Activated CD8-positive, alpha-beta memory T cell treated with anti-CD3 and anti-CD28 coated beads, Interleukin-2, amount 10 ng/mL, durations not matched to agents 7 days and 5 days (primary cell): ENCODE results near the gene TMEM145. TPM values are rescaled to one million over a fixed set of nuclear protein-coding genes. Genes with fewer than 3 reads are reported as not detected.
A peak's percentile ranks its signal among the peaks of the same experiment; 100 is the strongest.

Source experiments
- ATAC-seq: fragments of 150-1000 bp; cut with Tn5 transposase; one replicate; pipeline ENCODE4 v1.10.0; 2021; ENCODE audit warnings: moderate library complexity
- CTCF ChIA-PET: fragments of 350-600 bp; sonication (Branson Sonifier 250); formaldehyde crosslinking; loops from one replicate; lab custom pipeline; 2021; ENCODE audit warnings: antibody characterized with exemption; lab: Charles Lee
- DNase-seq: peaks from one replicate; pipeline ENCODE4 v3.0.0-alpha.2; 2020
- H3K27ac Mint-ChIP-seq: one replicate; pipeline ENCODE4 v1.8.0; 2021; ENCODE audit warnings: mild to moderate bottlenecking, mixed read lengths
- H3K27me3 Mint-ChIP-seq: one replicate; pipeline ENCODE4 v1.8.0; 2021; ENCODE audit warnings: mixed read lengths
- H3K36me3 Mint-ChIP-seq: one replicate; pipeline ENCODE4 v1.8.0; 2021; ENCODE audit warnings: mild to moderate bottlenecking, mixed read lengths
- H3K4me1 Mint-ChIP-seq: one replicate; pipeline ENCODE4 v1.8.0; 2021; ENCODE audit warnings: mixed read lengths
- H3K4me3 Mint-ChIP-seq: one replicate; pipeline ENCODE4 v1.8.0; 2021; ENCODE audit warnings: mild to moderate bottlenecking, moderate library complexity, mixed read lengths
- H3K9me3 Mint-ChIP-seq: one replicate; pipeline ENCODE4 v1.8.0; 2022; ENCODE audit warnings: low read depth, mixed read lengths
- total RNA-seq, 2 experiments: library from RNA; stranded (reverse); gene quantifications; one replicate each; pipeline ENCODE4 v1.2.3, GENCODE V29; 2021

TMEM145 gene
- total RNA-seq, 2 experiments from 2014 or later: 0.15 to 1.1 TPM

GRCh38 chr19:42286349-42287016 lies 26.6 kb upstream of the TMEM145 start:
- no peak for DNase-seq

GRCh38 chr19:42287017-42287826 lies 25.9 kb upstream of the TMEM145 start:
- H3K4me1 Mint-ChIP-seq: peaks cover 17% of the 10 kb centered on the region
- no peaks in the 10 kb centered on the region for H3K27me3 Mint-ChIP-seq
- H3K36me3 Mint-ChIP-seq: peaks cover 9% of the 10 kb centered on the region
- ATAC-seq: no peak
- CTCF ChIA-PET: interaction anchor here (1.1 to 1.5 kb wide), 2 partner anchors 102 to 154 kb away, joined by 4 read pairs; no protein-coding TSS in a partner anchor
- H3K4me3 Mint-ChIP-seq: no peak overlapping the region
- no peak for DNase-seq
- H3K27ac Mint-ChIP-seq: peak overlapping the region; percentile 20
- H3K9me3 Mint-ChIP-seq: no peaks in the 10 kb centered on the region

More at GRCh38 chr19:42286349-42287016, 26.6 kb upstream of the TMEM145 start:
- CTCF ChIA-PET: interaction anchor here (1.5 kb wide), 1 partner anchor 154 kb away, joined by 4 read pairs; no protein-coding TSS in a partner anchor
- Mint-ChIP-seq H3K9me3 (no peaks in the 10 kb centered on the region), H3K27ac (peak overlapping the region; percentile 44), H3K4me3 (no peak overlapping the region), H3K36me3 (peaks cover 6% of the 10 kb centered on the region), H3K4me1 (peaks cover 17% of the 10 kb centered on the region), H3K27me3 (no peaks in the 10 kb centered on the region)
- no peak for ATAC-seq

GRCh38 chr19:42287827-42288107 lies 25.3 kb upstream of the TMEM145 start:
- H3K36me3 Mint-ChIP-seq: peaks cover 9% of the 10 kb centered on the region
- H3K4me1 Mint-ChIP-seq: peaks cover 17% of the 10 kb centered on the region
- H3K27ac Mint-ChIP-seq: no peak overlapping the region
- no peak overlapping the region for H3K4me3 Mint-ChIP-seq
- DNase-seq (no peak), ATAC-seq (no peak)
- H3K9me3 Mint-ChIP-seq: no peaks in the 10 kb centered on the region
- H3K27me3 Mint-ChIP-seq: no peaks in the 10 kb centered on the region
- CTCF ChIA-PET: interaction anchor here (1.1 to 1.5 kb wide), 2 partner anchors 103 to 155 kb away, joined by 4 read pairs; no protein-coding TSS in a partner anchor

- Mint-ChIP-seq H3K4me1 (peaks cover 17% of the 10 kb centered on the region), H3K9me3 (no peaks in the 10 kb centered on the region), H3K27me3 (no peaks in the 10 kb centered on the region), H3K27ac (no peak overlapping the region), H3K36me3 (peaks cover 12% of the 10 kb centered on the region), H3K4me3 (no peak overlapping the region)
- ATAC-seq (no peak), DNase-seq (no peak)
- CTCF ChIA-PET: no interaction called here
Measured at GRCh38 chr19:42288387-42288786, 24.7 kb upstream of the TMEM145 start.

GRCh38 chr19:42288881-42289555 lies 24.1 kb upstream of the TMEM145 start:
- Mint-ChIP-seq H3K4me3 (no peak overlapping the region), H3K4me1 (peaks cover 17% of the 10 kb centered on the region), H3K27ac (no peak overlapping the region), H3K36me3 (peaks cover 16% of the 10 kb centered on the region), H3K27me3 (no peaks in the 10 kb centered on the region), H3K9me3 (no peaks in the 10 kb centered on the region)
- CTCF ChIA-PET: interaction anchor here (1.2 to 1.3 kb wide), 2 partner anchors 10 to 39 kb away, joined by 3 read pairs; no protein-coding TSS in a partner anchor
- DNase-seq (no peak), ATAC-seq (no peak)

GRCh38 chr19:42289556-42290041 lies 23.5 kb upstream of the TMEM145 start:
- DNase-seq (no peak), ATAC-seq (no peak)
- CTCF ChIA-PET: interaction anchor here (1.2 to 1.3 kb wide), 2 partner anchors 10 to 39 kb away, joined by 3 read pairs; no protein-coding TSS in a partner anchor
- H3K9me3 Mint-ChIP-seq: no peaks in the 10 kb centered on the region
- H3K36me3 Mint-ChIP-seq: peaks cover 16% of the 10 kb centered on the region
- no peak overlapping the region for H3K4me3 Mint-ChIP-seq
- H3K4me1 Mint-ChIP-seq: peaks cover 17% of the 10 kb centered on the region
- no peaks in the 10 kb centered on the region for H3K27me3 Mint-ChIP-seq
- no peak overlapping the region for H3K27ac Mint-ChIP-seq

GRCh38 chr19:42290136-42290522 lies 23.0 kb upstream of the TMEM145 start:
- no peaks in the 10 kb centered on the region for H3K9me3 Mint-ChIP-seq
- no peak for ATAC-seq
- H3K27me3 Mint-ChIP-seq: no peaks in the 10 kb centered on the region
- CTCF ChIA-PET: interaction anchor here (1.3 kb wide), 1 partner anchor 11 kb away, joined by 3 read pairs; no protein-coding TSS in a partner anchor
- peaks cover 12% of the 10 kb centered on the region for H3K4me1 Mint-ChIP-seq
- H3K36me3 Mint-ChIP-seq: peaks cover 16% of the 10 kb centered on the region
- DNase-seq: no peak
- no peak overlapping the region for H3K27ac Mint-ChIP-seq
- no peak overlapping the region for H3K4me3 Mint-ChIP-seq

- peak; percentile 70 for DNase-seq
- Mint-ChIP-seq H3K27ac (no peak overlapping the region), H3K36me3 (peaks cover 16% of the 10 kb centered on the region), H3K9me3 (no peaks in the 10 kb centered on the region), H3K4me1 (peaks cover 6% of the 10 kb centered on the region), H3K4me3 (no peak overlapping the region), H3K27me3 (no peaks in the 10 kb centered on the region)
- ATAC-seq: peak; percentile 72
- CTCF ChIA-PET: no interaction called here
Measured at GRCh38 chr19:42290523-42291434, 22.3 kb upstream of the TMEM145 start.

- peaks cover 16% of the 10 kb centered on the region for H3K36me3 Mint-ChIP-seq
- H3K4me1 Mint-ChIP-seq: peaks cover 2% of the 10 kb centered on the region
- H3K9me3 Mint-ChIP-seq: no peaks in the 10 kb centered on the region
- H3K4me3 Mint-ChIP-seq: no peak overlapping the region
- no peak for ATAC-seq
- no peak overlapping the region for H3K27ac Mint-ChIP-seq
- no peak for DNase-seq
- CTCF ChIA-PET: interaction anchor here (0.6 kb wide), 1 partner anchor 155 kb away, joined by 3 read pairs; no protein-coding TSS in a partner anchor
- no peaks in the 10 kb centered on the region for H3K27me3 Mint-ChIP-seq
Measured at GRCh38 chr19:42291435-42291810, 21.7 kb upstream of the TMEM145 start.

- DNase-seq (no peak), ATAC-seq (no peak)
- Mint-ChIP-seq H3K27ac (no peak overlapping the region), H3K9me3 (no peaks in the 10 kb centered on the region), H3K27me3 (no peaks in the 10 kb centered on the region), H3K4me1 (peaks cover 2% of the 10 kb centered on the region), H3K36me3 (peaks cover 17% of the 10 kb centered on the region), H3K4me3 (no peak overlapping the region)
- CTCF ChIA-PET: interaction anchor here (0.6 kb wide), 1 partner anchor 155 kb away, joined by 3 read pairs; no protein-coding TSS in a partner anchor
Measured at GRCh38 chr19:42292042-42292960, 20.8 kb upstream of the TMEM145 start.

GRCh38 chr19:42292963-42293362 lies 20.1 kb upstream of the TMEM145 start:
- H3K4me1 Mint-ChIP-seq: peaks cover 2% of the 10 kb centered on the region
- ATAC-seq (no peak), DNase-seq (no peak)
- H3K27me3 Mint-ChIP-seq: no peaks in the 10 kb centered on the region
- no peak overlapping the region for H3K4me3 Mint-ChIP-seq
- no peaks in the 10 kb centered on the region for H3K9me3 Mint-ChIP-seq
- CTCF ChIA-PET: interaction anchor here (1.0 kb wide), 1 partner anchor 13 kb away, joined by 3 read pairs; no protein-coding TSS in a partner anchor
- no peak overlapping the region for H3K27ac Mint-ChIP-seq
- peaks cover 14% of the 10 kb centered on the region for H3K36me3 Mint-ChIP-seq
